NCI-H2227 (cell line): ENCODE measurements around the gene MUC12.
"Not testable (repeated sequence)": the region's sequence is repeated elsewhere in the genome, so short reads cannot be mapped to it uniquely, and the experiment has no call there.

Experiments used
- DNase-seq: peaks from one replicate; lab custom pipeline; 2025; ENCODE audit not compliant: unreplicated experiment; lab: John Stamatoyannopoulos, UW

Gene MUC12

GRCh38 chr7:100984241-100984918, 15.0 kb downstream of the MUC12 start:
- DNase-seq, result peak; percentile 15

DNA sequence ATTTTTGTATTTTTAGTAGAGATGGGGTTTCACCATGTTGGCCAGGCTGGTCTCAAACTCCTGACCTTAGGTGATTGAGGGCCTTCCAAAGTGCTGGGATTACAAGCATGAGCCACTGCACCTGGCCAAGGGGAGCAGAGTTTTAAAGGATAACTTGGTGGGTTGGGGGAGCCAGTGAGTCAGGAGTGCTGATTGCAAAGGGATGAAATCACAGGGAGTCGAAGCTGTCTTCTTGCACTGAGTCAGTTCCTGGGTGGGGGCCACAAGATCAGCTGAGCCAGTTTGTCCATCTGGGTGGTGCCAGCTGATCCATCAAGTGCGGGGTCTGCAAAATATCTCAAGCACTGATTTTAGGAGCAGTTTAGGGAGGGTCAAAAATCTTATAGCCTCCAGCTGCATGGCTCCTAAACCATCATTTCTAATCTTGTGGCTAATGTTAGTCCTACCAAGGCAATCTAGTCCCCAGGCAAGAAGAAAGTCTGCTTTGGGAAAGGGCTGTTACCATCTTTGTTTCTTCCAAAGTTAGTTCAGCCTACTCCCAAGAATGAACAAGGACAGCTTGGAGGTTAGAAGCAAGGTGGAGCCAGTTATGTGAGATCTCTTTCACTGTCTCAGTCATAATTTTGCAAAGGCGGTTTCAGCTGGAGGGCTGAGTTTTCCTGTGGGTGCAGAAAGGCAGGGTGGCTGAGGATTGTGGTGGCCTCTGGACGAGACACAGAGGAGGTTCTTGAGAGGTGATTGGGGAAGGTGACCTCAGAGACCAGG, 15.8 kb downstream of the MUC12 start:
- not testable (repeated sequence) for DNase-seq

GRCh38 chr7:100991631-100992030, 22.3 kb downstream of the MUC12 start:
- no peak for DNase-seq

DNA sequence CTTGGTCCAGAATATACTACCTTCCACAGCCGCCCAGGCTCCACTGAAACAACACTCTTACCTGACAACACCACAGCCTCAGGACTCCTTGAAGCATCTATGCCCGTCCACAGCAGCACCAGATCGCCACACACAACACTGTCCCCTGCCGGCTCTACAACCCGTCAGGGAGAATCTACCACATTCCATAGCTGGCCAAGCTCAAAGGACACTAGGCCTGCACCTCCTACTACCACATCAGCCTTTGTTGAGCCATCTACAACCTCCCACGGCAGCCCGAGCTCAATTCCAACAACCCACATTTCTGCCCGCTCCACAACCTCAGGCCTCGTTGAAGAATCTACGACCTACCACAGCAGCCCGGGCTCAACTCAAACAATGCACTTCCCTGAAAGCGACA, 22.9 kb downstream of the MUC12 start:
- DNase-seq, result not testable (repeated sequence)

- not testable (repeated sequence) for DNase-seq
Measured at GRCh38 chr7:100994671-100995070, 25.3 kb downstream of the MUC12 start.

DNA sequence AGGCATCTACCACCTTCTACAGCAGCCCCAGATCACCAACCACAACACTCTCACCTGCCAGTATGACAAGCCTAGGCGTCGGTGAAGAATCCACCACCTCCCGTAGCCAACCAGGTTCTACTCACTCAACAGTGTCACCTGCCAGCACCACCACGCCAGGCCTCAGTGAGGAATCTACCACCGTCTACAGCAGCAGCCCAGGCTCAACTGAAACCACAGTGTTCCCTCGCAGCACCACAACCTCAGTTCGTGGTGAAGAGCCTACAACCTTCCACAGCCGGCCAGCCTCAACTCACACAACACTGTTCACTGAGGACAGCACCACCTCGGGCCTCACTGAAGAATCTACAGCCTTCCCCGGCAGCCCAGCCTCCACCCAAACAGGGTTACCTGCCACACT, 29.2 kb downstream of the MUC12 start:
- DNase-seq, result not testable (repeated sequence)

- not testable (repeated sequence) for DNase-seq
Measured at GRCh38 chr7:100999334-100999733, 30.0 kb downstream of the MUC12 start.

DNA sequence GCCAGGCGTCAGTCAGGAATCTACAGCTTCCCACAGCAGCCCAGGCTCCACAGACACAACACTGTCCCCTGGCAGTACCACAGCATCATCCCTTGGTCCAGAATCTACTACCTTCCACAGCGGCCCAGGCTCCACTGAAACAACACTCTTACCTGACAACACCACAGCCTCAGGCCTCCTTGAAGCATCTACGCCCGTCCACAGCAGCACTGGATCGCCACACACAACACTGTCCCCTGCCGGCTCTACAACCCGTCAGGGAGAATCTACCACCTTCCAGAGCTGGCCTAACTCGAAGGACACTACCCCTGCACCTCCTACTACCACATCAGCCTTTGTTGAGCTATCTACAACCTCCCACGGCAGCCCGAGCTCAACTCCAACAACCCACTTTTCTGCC, 30.7 kb downstream of the MUC12 start:
- not testable (repeated sequence) for DNase-seq

DNA sequence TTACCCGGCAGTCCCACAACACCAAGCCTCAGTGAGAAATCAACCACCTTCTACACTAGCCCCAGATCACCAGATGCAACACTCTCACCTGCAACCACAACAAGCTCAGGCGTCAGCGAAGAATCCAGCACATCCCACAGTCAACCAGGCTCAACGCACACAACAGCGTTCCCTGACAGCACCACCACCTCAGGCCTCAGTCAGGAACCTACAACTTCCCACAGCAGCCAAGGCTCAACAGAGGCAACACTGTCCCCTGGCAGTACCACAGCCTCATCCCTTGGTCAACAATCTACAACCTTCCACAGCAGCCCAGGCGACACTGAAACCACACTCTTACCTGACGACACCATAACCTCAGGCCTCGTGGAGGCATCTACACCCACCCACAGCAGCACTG, 33.0 kb downstream of the MUC12 start:
- not testable (repeated sequence) for DNase-seq

GRCh38 chr7:101007361-101007760, 38.0 kb downstream of the MUC12 start:
- not testable (repeated sequence) for DNase-seq

DNA sequence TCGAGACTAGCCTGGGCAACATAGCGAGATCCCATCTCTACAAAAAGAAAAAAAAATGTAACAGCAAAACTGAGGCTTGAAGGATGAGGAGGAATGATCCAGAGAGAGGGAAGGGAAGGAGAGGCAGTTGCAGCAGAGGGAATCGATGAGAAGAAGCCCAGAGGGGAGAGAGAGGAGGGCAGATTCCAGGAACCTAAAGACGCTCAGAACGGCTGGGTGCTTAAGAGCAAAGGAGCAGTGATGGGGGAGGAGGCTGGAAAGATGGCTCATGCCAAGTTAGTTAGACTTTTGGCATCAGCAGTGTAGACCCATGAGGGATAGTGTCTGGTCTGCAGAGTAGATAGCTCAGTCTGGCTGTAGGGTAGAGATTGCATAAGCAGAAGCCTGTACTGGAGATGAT, 40.3 kb downstream of the MUC12 start:
- no peak for DNase-seq

DNA sequence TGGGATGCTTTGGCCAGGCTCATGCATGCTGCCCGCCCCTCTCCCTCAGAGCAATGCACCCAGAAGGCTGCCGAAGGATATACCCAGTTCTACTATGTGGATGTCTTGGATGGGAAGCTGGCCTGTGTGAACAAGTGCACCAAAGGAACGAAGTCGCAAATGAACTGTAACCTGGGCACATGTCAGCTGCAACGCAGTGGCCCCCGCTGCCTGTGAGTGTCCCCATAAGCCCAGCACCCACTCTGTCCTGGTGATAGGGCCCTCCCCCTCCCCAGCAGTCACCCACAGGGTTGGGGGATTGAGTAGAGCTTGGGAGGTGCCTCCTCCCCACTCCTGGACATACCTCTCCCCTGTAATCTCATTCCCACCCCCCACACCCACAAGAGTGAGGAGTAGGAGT, 43.6 kb downstream of the MUC12 start:
- DNase-seq, result no peak

DNA sequence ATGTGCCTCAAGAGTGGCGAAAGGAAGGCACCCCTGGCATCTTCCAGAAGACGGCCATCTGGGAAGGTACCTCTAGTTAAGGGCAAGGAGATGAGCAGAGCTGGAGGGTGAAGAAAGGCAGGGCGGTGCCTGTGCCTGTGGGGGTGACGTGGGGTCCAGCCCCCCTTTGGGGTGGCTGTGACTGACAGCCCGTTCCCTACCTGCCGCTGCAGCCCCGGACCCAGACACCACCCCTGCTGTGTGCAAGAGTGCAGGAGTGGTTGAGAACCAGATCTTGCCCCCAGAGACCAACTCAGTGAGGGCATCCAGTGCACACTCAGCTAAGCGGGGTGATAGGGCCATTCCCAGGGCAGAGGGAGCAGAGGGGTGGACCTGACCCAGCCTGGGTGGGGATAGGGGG, 46.3 kb downstream of the MUC12 start:
- DNase-seq, result no peak

GRCh38 chr7:101017064-101017777, 47.9 kb downstream of the MUC12 start:
- DNase-seq, result peak; percentile 62

DNA sequence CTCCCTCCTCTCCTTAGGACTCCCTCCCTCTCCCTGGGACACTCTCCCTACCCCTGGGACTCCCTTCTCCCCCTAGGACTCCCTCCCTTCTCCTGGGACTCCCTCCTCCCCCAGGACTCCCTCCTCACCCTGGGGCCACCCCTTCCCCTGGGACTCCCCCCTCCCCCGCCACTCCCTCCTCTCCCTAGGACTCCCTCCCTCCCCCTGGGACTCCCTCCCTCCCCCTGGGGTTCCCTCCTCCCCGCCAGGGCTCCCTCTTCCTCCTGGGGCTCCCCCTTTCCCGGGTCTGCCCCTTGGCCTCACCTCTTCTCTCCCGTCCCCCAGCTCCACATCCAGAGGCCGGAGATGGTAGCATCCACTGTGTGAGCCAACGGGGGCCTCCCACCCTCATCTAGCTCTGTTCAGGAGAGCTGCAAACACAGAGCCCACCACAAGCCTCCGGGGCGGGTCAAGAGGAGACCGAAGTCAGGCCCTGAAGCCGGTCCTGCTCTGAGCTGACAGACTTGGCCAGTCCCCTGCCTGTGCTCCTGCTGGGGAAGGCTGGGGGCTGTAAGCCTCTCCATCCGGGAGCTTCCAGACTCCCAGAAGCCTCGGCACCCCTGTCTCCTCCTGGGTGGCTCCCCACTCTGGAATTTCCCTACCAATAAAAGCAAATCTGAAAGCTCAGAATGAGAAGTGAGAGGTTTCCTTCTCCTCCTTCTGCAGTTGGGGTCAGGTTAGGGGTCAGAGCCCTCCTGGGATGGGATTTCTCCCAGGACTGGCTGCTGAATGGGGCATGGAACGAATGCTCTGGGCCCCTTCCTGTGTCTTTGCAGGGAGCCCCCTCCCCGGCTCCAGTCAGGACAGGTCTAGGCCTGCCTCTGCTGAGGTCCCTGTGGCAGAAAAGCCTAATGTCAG, 49.2 kb downstream of the MUC12 start:
- no peak for DNase-seq

GRCh38 chr7:101020444-101020843, 51.1 kb downstream of the MUC12 start:
- DNase-seq, result no peak

DNA sequence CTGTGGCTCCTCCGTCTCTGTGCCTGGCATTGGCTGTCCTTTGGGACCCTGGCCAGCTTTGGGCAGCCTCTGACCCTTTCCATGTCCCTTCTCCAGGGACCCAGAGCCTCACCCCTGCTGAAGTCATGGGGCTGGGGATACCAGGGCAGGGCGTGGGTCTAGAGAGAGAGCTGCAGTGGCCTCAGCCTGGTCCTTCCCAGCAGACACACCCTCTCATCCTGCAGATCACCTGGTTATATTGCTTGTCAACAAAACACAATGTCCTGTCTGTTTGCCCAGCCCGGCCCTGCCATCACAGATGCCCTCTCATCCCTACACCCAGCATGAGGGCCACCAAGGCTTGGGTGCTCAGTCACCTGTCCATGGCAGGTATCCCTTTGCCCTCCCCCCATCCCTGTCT, 52.3 kb downstream of the MUC12 start:
- DNase-seq, result no peak

GRCh38 chr7:101023839-101024238, 54.5 kb downstream of the MUC12 start:
- DNase-seq, result no peak

- no peak for DNase-seq
Measured at GRCh38 chr7:101031082-101031481, 61.7 kb downstream of the MUC12 start.

DNA sequence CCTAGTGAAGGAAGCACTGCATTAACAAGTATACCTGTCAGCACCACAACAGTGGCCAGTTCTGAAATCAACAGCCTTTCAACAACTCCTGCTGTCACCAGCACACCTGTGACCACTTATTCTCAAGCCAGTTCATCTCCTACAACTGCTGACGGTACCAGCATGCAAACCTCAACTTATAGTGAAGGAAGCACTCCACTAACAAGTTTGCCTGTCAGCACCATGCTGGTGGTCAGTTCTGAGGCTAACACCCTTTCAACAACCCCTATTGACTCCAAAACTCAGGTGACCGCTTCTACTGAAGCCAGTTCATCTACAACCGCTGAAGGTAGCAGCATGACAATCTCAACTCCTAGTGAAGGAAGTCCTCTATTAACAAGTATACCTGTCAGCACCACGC, 66.6 kb downstream of the MUC12 start:
- DNase-seq, result no peak

- not testable (repeated sequence) for DNase-seq
Measured at GRCh38 chr7:101041283-101041682, 71.9 kb downstream of the MUC12 start.
